ENCODE measurements around the gene LINC00237. TPM values are rescaled to one million over a fixed set of nuclear protein-coding genes. Genes with fewer than 3 reads are reported as not detected.

Gene LINC00237
- total RNA-seq, 1 donor from 2014 or later: not detected

DNA sequence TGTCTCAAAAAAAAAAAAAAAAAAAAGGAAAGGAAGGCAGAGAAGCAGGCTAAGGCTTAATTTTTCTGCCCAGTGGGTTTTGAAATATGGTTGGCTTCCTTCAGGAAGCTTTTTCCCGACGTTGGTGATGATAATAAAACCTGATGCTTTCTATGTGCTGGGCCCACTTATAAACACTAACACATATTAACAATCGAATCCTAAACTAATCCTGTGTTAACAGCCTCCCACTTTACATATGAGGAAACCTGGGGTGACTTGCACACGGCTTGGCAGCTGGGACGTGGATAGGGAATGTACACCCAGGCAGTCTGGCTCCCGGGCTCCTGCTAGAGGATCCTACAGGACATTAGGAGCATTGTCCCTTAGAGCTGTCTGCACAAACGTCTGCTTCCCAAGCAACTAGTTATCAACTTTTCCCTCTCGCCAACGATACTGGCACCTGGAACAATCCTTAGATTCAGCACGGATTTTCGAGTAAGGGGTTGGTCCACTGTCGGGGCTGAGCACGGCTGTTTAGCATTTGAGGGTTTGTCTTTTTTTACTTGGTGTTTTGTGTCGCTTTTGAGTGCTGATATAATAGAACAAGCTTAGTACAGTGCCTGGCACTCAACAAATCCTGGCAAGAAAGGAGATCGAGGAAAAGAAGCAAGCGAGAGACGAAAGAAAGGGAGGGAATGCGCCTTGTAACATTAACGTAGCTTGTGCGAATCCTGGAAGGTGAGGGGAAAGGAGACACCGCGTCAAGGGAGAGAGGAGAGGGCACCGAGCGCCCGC is 19.1 kb upstream of the LINC00237 start:
- Histone ChIP-seq H3K4me3 (ENCODE audit: low read depth, low read length) (peak overlapping the region; percentile 92), H3K36me3 (ENCODE audit: control insufficient read depth, insufficient read depth, low read length) (no peaks in the 10 kb centered on the region), H3K27me3 (ENCODE audit: control insufficient read depth, insufficient read depth, low read length) (no peaks in the 10 kb centered on the region)
- DNase-seq (ENCODE audit: low read depth) (peak; percentile 39), FAIRE-seq (no peak)
- TF ChIP-seq, protein P1, sequence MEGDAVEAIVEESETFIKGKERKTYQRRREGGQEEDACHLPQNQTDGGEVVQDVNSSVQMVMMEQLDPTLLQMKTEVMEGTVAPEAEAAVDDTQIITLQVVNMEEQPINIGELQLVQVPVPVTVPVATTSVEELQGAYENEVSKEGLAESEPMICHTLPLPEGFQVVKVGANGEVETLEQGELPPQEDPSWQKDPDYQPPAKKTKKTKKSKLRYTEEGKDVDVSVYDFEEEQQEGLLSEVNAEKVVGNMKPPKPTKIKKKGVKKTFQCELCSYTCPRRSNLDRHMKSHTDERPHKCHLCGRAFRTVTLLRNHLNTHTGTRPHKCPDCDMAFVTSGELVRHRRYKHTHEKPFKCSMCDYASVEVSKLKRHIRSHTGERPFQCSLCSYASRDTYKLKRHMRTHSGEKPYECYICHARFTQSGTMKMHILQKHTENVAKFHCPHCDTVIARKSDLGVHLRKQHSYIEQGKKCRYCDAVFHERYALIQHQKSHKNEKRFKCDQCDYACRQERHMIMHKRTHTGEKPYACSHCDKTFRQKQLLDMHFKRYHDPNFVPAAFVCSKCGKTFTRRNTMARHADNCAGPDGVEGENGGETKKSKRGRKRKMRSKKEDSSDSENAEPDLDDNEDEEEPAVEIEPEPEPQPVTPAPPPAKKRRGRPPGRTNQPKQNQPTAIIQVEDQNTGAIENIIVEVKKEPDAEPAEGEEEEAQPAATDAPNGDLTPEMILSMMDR (IDR thresholded peaks at IDR 0.05; ENCODE audit: insufficient read depth, low read length, severe bottlenecking): peak; percentile 17

DNA sequence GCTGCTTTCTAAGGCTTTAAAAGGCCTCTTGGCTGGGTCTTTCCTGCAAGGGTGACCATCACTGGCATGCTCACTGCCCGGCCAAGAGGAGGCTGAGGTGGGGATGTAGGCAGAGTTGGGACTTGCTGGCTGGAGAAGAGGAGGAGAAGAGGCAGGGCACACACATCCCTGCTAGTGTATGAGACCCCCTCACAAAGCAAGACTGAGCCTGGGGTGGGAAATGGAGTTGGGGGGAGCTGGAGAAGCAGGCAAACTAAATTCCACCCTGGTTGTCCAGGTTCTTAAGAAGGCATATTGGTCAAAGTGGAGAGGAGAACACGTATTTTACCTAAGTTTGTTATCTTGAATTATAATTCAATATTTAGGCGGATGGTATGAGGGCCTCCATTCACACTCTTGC is 18.0 kb upstream of the LINC00237 start:
- no peaks in the 10 kb centered on the region for H3K36me3 ChIP-seq (ENCODE audit: control insufficient read depth, insufficient read depth, low read length)
- FAIRE-seq (no peak), DNase-seq (ENCODE audit: low read depth) (no peak)
- TF ChIP-seq, protein P1 (IDR thresholded peaks at IDR 0.05; ENCODE audit: insufficient read depth, low read length, severe bottlenecking): no peak
- H3K4me3 ChIP-seq (ENCODE audit: low read depth, low read length): no peak overlapping the region
- no peaks in the 10 kb centered on the region for H3K27me3 ChIP-seq (ENCODE audit: control insufficient read depth, insufficient read depth, low read length)

DNA sequence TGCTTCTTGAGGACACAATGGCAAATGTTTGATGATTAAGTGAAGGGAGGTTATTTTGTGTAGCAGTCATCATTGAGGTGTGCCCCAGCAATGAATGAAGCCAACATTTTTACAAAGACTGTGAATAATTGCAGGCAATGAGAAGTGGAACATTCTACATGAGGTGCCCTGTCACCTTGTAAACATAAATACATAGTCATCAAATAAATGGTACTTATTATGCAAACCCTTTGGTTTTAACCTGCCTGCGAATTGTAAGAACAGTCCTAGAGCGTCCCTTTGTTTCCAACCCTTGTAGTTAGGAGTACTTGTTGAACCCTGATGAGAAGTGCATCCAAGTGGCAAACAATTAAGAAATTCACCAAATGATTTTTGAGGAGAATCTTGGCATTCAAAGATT is 12.6 kb upstream of the LINC00237 start:
- FAIRE-seq: no peak

DNA sequence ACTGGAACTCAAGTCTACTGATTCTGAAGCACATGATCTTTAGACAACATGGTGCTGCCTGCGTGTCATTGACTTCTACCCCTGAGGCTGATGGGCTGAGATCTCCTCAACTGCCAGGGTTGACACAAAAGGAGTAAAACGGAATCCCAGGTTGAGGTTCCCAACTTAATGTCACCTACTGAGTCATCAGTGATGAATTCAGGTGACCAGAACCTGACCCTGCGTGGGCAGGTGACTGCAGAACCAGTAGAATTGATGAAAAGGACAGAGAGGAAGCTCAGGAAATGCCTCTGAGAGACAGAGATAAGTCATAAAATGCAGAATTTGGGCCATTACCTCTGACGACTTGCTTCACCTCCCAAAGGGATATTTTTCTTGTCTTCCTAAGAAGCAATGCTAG is 12.0 kb upstream of the LINC00237 start:
- Histone ChIP-seq H3K4me3 (ENCODE audit: low read depth, low read length) (no peak overlapping the region), H3K36me3 (ENCODE audit: control insufficient read depth, insufficient read depth, low read length) (no peaks in the 10 kb centered on the region), H3K27me3 (ENCODE audit: control insufficient read depth, insufficient read depth, low read length) (no peaks in the 10 kb centered on the region)
- DNase-seq (ENCODE audit: low read depth): no peak
- TF ChIP-seq, protein P1 (IDR thresholded peaks at IDR 0.05; ENCODE audit: insufficient read depth, low read length, severe bottlenecking): no peak
- no peak for FAIRE-seq

More for the DNA sequence above, 12.6 kb upstream of the LINC00237 start:
- TF ChIP-seq, protein P1 (IDR thresholded peaks at IDR 0.05; ENCODE audit: insufficient read depth, low read length, severe bottlenecking): no peak
- Histone ChIP-seq H3K27me3 (ENCODE audit: control insufficient read depth, insufficient read depth, low read length) (no peaks in the 10 kb centered on the region), H3K36me3 (ENCODE audit: control insufficient read depth, insufficient read depth, low read length) (no peaks in the 10 kb centered on the region), H3K4me3 (ENCODE audit: low read depth, low read length) (no peak overlapping the region)
- DNase-seq (ENCODE audit: low read depth): no peak

DNA sequence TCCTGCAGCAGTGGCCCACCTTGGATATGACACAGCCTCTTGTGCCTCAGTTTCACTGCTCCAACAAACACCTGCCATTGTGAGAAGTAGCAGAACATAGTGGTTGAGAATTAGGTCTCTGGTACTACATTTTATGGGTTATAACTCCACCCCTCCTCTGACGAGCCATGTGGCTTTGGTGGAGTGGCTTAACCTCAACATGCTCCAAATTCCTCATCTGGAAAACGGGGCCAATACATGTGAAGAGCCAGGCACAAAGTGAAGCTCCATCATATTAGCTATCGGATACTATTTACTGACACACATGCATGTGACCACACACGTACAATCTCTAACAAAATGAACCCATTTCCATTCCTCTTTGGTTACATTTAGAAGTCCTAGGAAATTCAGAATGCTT is 11.4 kb upstream of the LINC00237 start:
- no peak for DNase-seq (ENCODE audit: low read depth)
- Histone ChIP-seq H3K36me3 (ENCODE audit: control insufficient read depth, insufficient read depth, low read length) (no peaks in the 10 kb centered on the region), H3K27me3 (ENCODE audit: control insufficient read depth, insufficient read depth, low read length) (no peaks in the 10 kb centered on the region), H3K4me3 (ENCODE audit: low read depth, low read length) (no peak overlapping the region)
- TF ChIP-seq, protein P1 (IDR thresholded peaks at IDR 0.05; ENCODE audit: insufficient read depth, low read length, severe bottlenecking): no peak
- FAIRE-seq: no peak

DNA sequence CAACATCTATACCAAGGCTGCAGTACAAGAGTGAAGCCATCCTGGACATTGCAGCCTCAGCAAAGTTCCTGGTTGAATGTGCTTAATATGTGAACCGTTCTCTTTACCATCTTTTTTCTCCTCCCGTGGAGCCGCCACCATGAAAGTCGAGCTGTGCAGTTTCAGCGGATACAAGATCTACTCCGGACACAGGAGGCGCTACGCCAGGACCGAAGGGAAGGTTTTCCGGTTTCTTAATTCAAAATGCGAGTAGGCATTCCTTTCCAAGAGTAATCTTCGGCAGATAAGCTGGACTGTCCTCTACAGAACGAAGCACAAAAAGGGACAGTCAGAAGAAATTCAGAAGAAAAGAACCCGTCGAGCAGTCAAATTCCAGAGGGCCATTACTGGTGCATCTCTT is 8.4 kb upstream of the LINC00237 start:
- DNase-seq (ENCODE audit: low read depth) (no peak), FAIRE-seq (no peak)
- H3K27me3 ChIP-seq (ENCODE audit: control insufficient read depth, insufficient read depth, low read length): no peaks in the 10 kb centered on the region
- TF ChIP-seq, protein P1 (IDR thresholded peaks at IDR 0.05; ENCODE audit: insufficient read depth, low read length, severe bottlenecking): no peak
- no peaks in the 10 kb centered on the region for H3K36me3 ChIP-seq (ENCODE audit: control insufficient read depth, insufficient read depth, low read length)
- H3K4me3 ChIP-seq (ENCODE audit: low read depth, low read length): no peak overlapping the region
